Spleen (tissue), 11 donors: ENCODE measurements around the gene GALNT5. TPM values are rescaled to one million over a fixed set of nuclear protein-coding genes. Genes with fewer than 3 reads are reported as not detected.

Experiments used
- DNase-seq: peaks from one replicate; pipeline ENCODE4 v3.0.0-alpha.2; 2020
- H3K27ac ChIP-seq, 8 donors: fragments of 200-600 bp; sonication (generic) in 7 of 8; 1 replicate in 4 of 8; 2 replicates in 4 of 8; pipeline versions ENCODE4 v1.5.0 to v1.8.0; 2016 to 2021; ENCODE audit warnings: inconsistent platforms in 4 of 8, mild to moderate bottlenecking in 4 of 8, moderate library complexity in 1 of 8
- H3K27me3 ChIP-seq, 7 donors: fragments of 200-600 bp; sonication (generic) in 6 of 7; replicated peaks in 1 of 7; 1 replicate in 4 of 7; 2 replicates in 3 of 7; pipeline versions ENCODE4 v1.5.0 to v1.8.0; 2016 to 2021; ENCODE audit warnings: inconsistent platforms in 3 of 7, mild to moderate bottlenecking in 1 of 7
- H3K36me3 ChIP-seq, 6 donors: fragments of 200-600 bp; sonication (generic) in 5 of 6; 1 replicate in 4 of 6; 2 replicates in 2 of 6; pipeline versions ENCODE4 v1.5.0 to v1.8.0; 2016 to 2021; ENCODE audit warnings: inconsistent platforms in 2 of 6
- H3K4me1 ChIP-seq, 6 donors: fragments of 200-600 bp; sonication (generic) in 5 of 6; 1 replicate in 3 of 6; 2 replicates in 3 of 6; pipeline versions ENCODE4 v1.5.0 to v1.8.0; 2016 to 2021; ENCODE audit warnings: inconsistent platforms in 3 of 6
- H3K4me3 ChIP-seq, 8 donors: fragments of 200-600 bp; sonication (generic) in 7 of 8; 1 replicate in 4 of 8; 2 replicates in 4 of 8; pipeline versions ENCODE4 v1.5.0 to v1.8.0; 2016 to 2021; ENCODE audit warnings: inconsistent platforms in 4 of 8, mild to moderate bottlenecking in 4 of 8, moderate library complexity in 2 of 8
- H3K9me3 ChIP-seq, 8 donors: fragments of 200-600 bp; sonication (generic) in 7 of 8; 1 replicate in 4 of 8; 2 replicates in 4 of 8; pipeline versions ENCODE4 v1.5.0 to v1.8.0; 2016 to 2021; ENCODE audit warnings: inconsistent platforms in 4 of 8
- CTCF ChIP-seq, 11 experiments: fragments of 200-600 bp in 7 of 11; fragments of 450-650 bp in 4 of 11; sonication (generic) in 4 of 11; IDR thresholded peaks in 8 of 11; conservative IDR thresholded peaks in 3 of 11; 1 replicate in 7 of 11; 2 replicates in 4 of 11; pipeline versions ENCODE4 v1.4.0 to v1.8.0; 2016 to 2021; ENCODE audit warnings: antibody characterized with exemption in 11 of 11, inconsistent platforms in 4 of 11, mild to moderate bottlenecking in 1 of 11
- POLR2A ChIP-seq, 3 donors: fragments of 450-650 bp; IDR thresholded peaks; one replicate each; pipeline ENCODE4 v1.5.1; 2017; ENCODE audit warnings: antibody characterized with exemption in 3 of 3, mild to moderate bottlenecking in 1 of 3
- POLR2AphosphoS5 ChIP-seq, 3 donors: sonication (generic); formaldehyde crosslinking; IDR thresholded peaks; one replicate each; pipeline ENCODE4 v1.5.1; 2017; ENCODE audit warnings: antibody characterized with exemption in 3 of 3
- WGBS, 5 donors: extraction: QIAGEN DNeasy Blood & Tissue Kit in 3 of 5; methylation state at CpG; one replicate each; pipeline versions ENCODE4 v1.1.5 to v1.1.7; 2013 to 2018; 5-methylcytosine and 5-hydroxymethylcytosine counted together
- intact Hi-C: fragments of 100-400 bp; cut with DNase I; formaldehyde crosslinking; loops from one replicate; pipeline ENCODE4 v1.15.0; 2023; ENCODE audit warnings: low total_unique reads
- polyA plus RNA-seq, 3 donors: library from polyadenylated mRNA; stranded (reverse); fragments of 200-250 nt; gene quantifications; one replicate each; pipeline ENCODE4 v1.2.1, GENCODE V29; 2013
- total RNA-seq, 7 donors: library from RNA; depleted of rRNA in 3 of 7; stranded (reverse); fragments of >200 nt in 3 of 7; fragmentation: NEBNext Ultra II Directional in 4 of 7; extraction: Animal tissue kit (Norgen Biotek cat#: 25700) in 4 of 7; gene quantifications; one replicate each; pipeline versions ENCODE4 v1.1.0 to v1.2.1, GENCODE V29; 2016 to 2021
- donor health status: healthy with polysubstance abuse.
- donor health status: DM: no; HTN: no; CAD: no; lungs with moderate emphysema.
- donor health status: DM: no; HTN: no; CAD: no.
- donor health status: Bipolar disorder and iron deficiency.
- donor health status: healthy.
- donor health status: DM: no; HTN: no; CAD: no.
- donor health status: DM: yes; HTN: yes; CAD: no.

Gene GALNT5
- total and polyA plus RNA-seq, 10 donors, result 0.03 to 0.70 (median 0.11) TPM; not detected in 5

- Histone ChIP-seq H3K9me3 (no peaks in the 10 kb centered on the region), H3K27ac (no peak overlapping the region), H3K27me3 (peaks cover 0 to 4% (median 0%) of the 10 kb centered on the region in 7 donors), H3K4me3 (no peak overlapping the region), H3K4me1 (no peaks in the 10 kb centered on the region), H3K36me3 (no peaks in the 10 kb centered on the region)
- intact Hi-C loops, result no loop called here
- WGBS, 5 donors, result 60 to 96% (median 80%) methylated on average over 1 of the region's 1 CpG
- TF ChIP-seq CTCF (IDR thresholded peaks at IDR 0.05 in 8 of 11, conservative IDR thresholded peaks at IDR 0.05 in 3 of 11) (no peak), POLR2AphosphoS5 (IDR thresholded peaks at IDR 0.05) (no peak), POLR2A (IDR thresholded peaks at IDR 0.05) (no peak)
- no peak for DNase-seq
Measured at GRCh38 chr2:157227592-157227991, 29.9 kb upstream of the GALNT5 start.

GRCh38 chr2:157228946-157229345, 28.6 kb upstream of the GALNT5 start:
- Histone ChIP-seq H3K4me3 (no peak overlapping the region), H3K9me3 (no peaks in the 10 kb centered on the region), H3K27me3 (peaks cover 0 to 4% (median 0%) of the 10 kb centered on the region in 7 donors), H3K27ac (no peak overlapping the region), H3K4me1 (no peaks in the 10 kb centered on the region), H3K36me3 (no peaks in the 10 kb centered on the region)
- DNase-seq, result no peak
- TF ChIP-seq POLR2A (IDR thresholded peaks at IDR 0.05) (no peak), CTCF (IDR thresholded peaks at IDR 0.05 in 8 of 11, conservative IDR thresholded peaks at IDR 0.05 in 3 of 11) (no peak), POLR2AphosphoS5 (IDR thresholded peaks at IDR 0.05) (no peak)
- intact Hi-C loops, result no loop called here

- H3K4me3 ChIP-seq, result no peak overlapping the region
- H3K27ac ChIP-seq, result no peak overlapping the region
- H3K27me3 ChIP-seq, result peaks cover 0 to 4% (median 0%) of the 10 kb centered on the region in 7 donors
- DNase-seq, result no peak
- H3K36me3 ChIP-seq, result no peaks in the 10 kb centered on the region
- intact Hi-C loops, result no loop called here
- no peaks in the 10 kb centered on the region for H3K4me1 ChIP-seq
- no peaks in the 10 kb centered on the region for H3K9me3 ChIP-seq
- TF ChIP-seq POLR2A (IDR thresholded peaks at IDR 0.05) (no peak), POLR2AphosphoS5 (IDR thresholded peaks at IDR 0.05) (no peak), CTCF (IDR thresholded peaks at IDR 0.05 in 8 of 11, conservative IDR thresholded peaks at IDR 0.05 in 3 of 11) (no peak)
- WGBS, 5 donors, result 72 to 90% (median 85%) methylated on average over 2 of the region's 2 CpGs
Measured at GRCh38 chr2:157229572-157229971, 27.9 kb upstream of the GALNT5 start.

- intact Hi-C loops, result no loop called here
- Histone ChIP-seq H3K27ac (no peak overlapping the region), H3K4me3 (no peak overlapping the region), H3K9me3 (no peaks in the 10 kb centered on the region), H3K36me3 (no peaks in the 10 kb centered on the region), H3K27me3 (peaks cover 0 to 4% (median 0%) of the 10 kb centered on the region in 7 donors), H3K4me1 (no peaks in the 10 kb centered on the region)
- no peak for DNase-seq
- TF ChIP-seq POLR2A (IDR thresholded peaks at IDR 0.05), result no peak
- no peak for TF ChIP-seq POLR2AphosphoS5 (IDR thresholded peaks at IDR 0.05)
- TF ChIP-seq CTCF (IDR thresholded peaks at IDR 0.05 in 8 of 11, conservative IDR thresholded peaks at IDR 0.05 in 3 of 11), result no peak
Measured at GRCh38 chr2:157231476-157231875, 26.0 kb upstream of the GALNT5 start.
